ENCODE measurements around the gene LRRC4C. TPM values are rescaled to one million over a fixed set of nuclear protein-coding genes. Genes with fewer than 3 reads are reported as not detected.

Gene LRRC4C
- total RNA-seq, 2 experiments from 2014 or later: not detected

DNA sequence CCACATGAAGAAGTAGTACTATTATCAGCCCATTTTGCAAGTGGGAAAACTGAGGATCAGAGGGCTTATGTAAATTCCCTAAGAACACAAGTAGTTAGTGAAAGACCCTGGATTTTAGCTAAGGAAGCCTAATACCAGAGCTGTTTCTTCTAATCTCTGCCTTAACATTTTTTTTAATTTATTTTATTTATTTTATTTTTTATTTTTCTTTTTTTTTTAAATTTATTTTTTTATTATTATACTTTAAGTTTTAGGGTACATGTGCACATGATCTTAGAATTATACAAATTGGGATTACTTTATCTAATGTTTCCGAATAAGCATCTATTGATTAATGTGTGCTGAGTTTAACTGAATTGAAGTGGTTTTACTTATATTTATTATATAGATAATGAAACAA lies 1015.3 kb downstream of the LRRC4C start:
- H3K4me1 Mint-ChIP-seq: no peaks in the 10 kb centered on the region
- H3K27me3 Mint-ChIP-seq: no peaks in the 10 kb centered on the region
- no peak overlapping the region for H3K4me3 Mint-ChIP-seq
- no peak overlapping the region for H3K27ac Mint-ChIP-seq
- ATAC-seq (no peak), DNase-seq (no peak)
- H3K36me3 Mint-ChIP-seq: no peaks in the 10 kb centered on the region
- peaks cover 6% of the 10 kb centered on the region for H3K9me3 Mint-ChIP-seq (ENCODE audit: low read depth)
- CTCF ChIA-PET: no interaction called here

GRCh38 chr11:40435344-40435743 lies 1024.1 kb downstream of the LRRC4C start:
- no peaks in the 10 kb centered on the region for H3K36me3 Mint-ChIP-seq
- H3K27me3 Mint-ChIP-seq: no peaks in the 10 kb centered on the region
- DNase-seq (no peak), ATAC-seq (no peak)
- no peak overlapping the region for H3K4me3 Mint-ChIP-seq
- no peaks in the 10 kb centered on the region for H3K4me1 Mint-ChIP-seq
- H3K9me3 Mint-ChIP-seq (ENCODE audit: low read depth): no peaks in the 10 kb centered on the region
- H3K27ac Mint-ChIP-seq: no peak overlapping the region
- CTCF ChIA-PET: no interaction called here

DNA sequence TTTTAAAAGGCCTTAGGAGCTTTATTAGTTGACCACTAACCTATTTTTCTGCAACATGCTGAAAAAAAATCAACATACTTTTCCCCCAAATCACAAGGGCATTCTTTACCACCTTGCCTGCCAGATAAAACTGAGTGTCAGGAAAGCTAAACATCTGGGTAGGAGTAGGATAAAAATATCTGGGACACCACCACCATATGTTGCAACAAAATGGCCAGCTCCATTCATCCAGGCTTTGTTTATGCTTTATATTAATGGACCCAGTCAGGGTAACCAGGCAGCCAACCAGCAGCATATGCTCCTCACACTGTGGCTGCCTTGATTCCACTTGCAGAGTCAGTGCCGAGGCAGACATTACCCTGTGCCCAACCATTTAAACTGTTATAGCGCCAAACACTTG lies 1024.5 kb downstream of the LRRC4C start:
- DNase-seq: no peak
- H3K4me3 Mint-ChIP-seq: no peak overlapping the region
- H3K36me3 Mint-ChIP-seq: no peaks in the 10 kb centered on the region
- no peaks in the 10 kb centered on the region for H3K4me1 Mint-ChIP-seq
- no peaks in the 10 kb centered on the region for H3K9me3 Mint-ChIP-seq (ENCODE audit: low read depth)
- no peaks in the 10 kb centered on the region for H3K27me3 Mint-ChIP-seq
- no peak overlapping the region for H3K27ac Mint-ChIP-seq
- CTCF ChIA-PET: no interaction called here
- no peak for ATAC-seq

DNA sequence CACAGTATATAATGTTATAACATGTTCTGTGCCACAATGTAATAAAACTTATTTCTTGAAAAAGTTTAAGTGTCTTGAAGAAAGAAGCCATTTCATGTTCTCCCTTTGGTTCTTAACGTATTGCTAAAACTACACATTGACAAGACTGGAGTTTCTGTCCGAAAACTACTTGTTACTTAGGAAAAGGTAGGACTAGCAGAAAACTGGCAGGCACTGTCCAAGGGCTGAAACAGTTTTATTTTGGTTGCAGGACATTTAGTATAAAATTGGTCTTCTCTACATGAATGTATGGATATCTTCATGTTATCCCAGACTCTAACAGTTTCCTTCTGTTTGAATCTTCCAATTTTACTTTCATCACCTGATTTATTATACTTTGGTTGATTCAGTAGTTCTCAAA lies 1027.1 kb downstream of the LRRC4C start:
- DNase-seq: no peak
- H3K36me3 Mint-ChIP-seq: no peaks in the 10 kb centered on the region
- H3K4me3 Mint-ChIP-seq: no peak overlapping the region
- no peak for ATAC-seq
- no peaks in the 10 kb centered on the region for H3K27me3 Mint-ChIP-seq
- no peaks in the 10 kb centered on the region for H3K4me1 Mint-ChIP-seq
- CTCF ChIA-PET: no interaction called here
- H3K9me3 Mint-ChIP-seq (ENCODE audit: low read depth): no peaks in the 10 kb centered on the region
- no peak overlapping the region for H3K27ac Mint-ChIP-seq

DNA sequence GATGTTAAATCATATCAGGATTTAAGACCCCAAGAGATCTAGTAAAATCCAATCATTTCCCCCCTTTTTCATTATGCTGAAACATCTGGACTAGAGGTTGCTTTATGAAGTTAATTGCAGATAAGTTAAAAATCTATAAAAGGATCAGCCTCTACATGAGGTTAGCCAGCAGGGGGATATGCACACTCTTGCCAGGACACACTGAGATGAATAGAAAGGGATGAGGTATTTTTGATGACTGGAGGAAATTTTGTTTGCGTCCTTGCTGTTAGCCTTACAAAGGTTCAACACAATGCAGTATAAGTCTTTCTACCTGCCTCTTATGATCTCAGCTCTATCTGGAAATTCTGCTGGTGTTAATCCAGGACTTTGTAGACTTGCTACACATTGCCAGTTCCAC lies 1034.3 kb downstream of the LRRC4C start:
- peaks cover 9% of the 10 kb centered on the region for H3K9me3 Mint-ChIP-seq (ENCODE audit: low read depth)
- H3K36me3 Mint-ChIP-seq: no peaks in the 10 kb centered on the region
- CTCF ChIA-PET: no interaction called here
- H3K27ac Mint-ChIP-seq: no peak overlapping the region
- H3K4me3 Mint-ChIP-seq: no peak overlapping the region
- DNase-seq (no peak), ATAC-seq (no peak)
- H3K4me1 Mint-ChIP-seq: no peaks in the 10 kb centered on the region
- no peaks in the 10 kb centered on the region for H3K27me3 Mint-ChIP-seq

DNA sequence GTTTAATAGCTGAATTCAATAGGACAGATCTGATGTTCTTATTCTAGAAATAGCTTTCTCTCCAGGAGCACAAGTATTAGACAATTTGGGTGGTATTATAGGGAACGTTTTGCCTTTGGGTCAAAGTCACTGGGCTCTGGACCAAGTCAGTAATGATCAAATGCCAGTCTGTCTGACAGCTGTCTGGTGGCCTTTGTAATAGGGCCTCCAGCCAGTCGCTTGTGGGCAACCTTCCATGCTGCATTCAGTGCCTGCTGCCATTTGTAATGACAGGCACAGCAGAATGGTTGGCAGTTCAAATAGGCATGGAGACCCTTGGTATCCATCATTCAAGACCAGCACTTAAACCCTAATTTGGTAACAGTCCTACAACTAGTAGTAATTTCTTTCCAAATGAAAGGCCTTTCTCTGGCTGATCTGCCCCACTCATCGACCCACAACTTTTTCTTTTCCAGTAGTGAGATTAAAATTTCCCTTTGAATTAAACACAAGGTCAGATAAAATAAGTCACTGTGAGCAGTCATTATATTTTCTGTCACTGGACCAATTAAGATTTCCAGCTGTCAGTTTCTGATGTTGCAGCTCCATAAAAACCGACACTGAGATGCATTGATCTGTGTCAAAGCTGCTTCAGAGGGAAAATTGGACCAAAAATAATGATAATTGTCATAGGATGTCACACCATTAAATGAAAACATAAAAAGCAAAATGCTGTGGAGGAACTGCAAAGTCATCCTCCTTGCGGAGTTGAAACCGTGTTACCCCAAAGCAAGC lies 1038.1 kb downstream of the LRRC4C start:
- no peak overlapping the region for H3K27ac Mint-ChIP-seq
- H3K4me1 Mint-ChIP-seq: no peaks in the 10 kb centered on the region
- no peaks in the 10 kb centered on the region for H3K27me3 Mint-ChIP-seq
- ATAC-seq (no peak), DNase-seq (no peak)
- peaks cover 18% of the 10 kb centered on the region for H3K9me3 Mint-ChIP-seq (ENCODE audit: low read depth)
- no peaks in the 10 kb centered on the region for H3K36me3 Mint-ChIP-seq
- H3K4me3 Mint-ChIP-seq: no peak overlapping the region
- CTCF ChIA-PET: no interaction called here

DNA sequence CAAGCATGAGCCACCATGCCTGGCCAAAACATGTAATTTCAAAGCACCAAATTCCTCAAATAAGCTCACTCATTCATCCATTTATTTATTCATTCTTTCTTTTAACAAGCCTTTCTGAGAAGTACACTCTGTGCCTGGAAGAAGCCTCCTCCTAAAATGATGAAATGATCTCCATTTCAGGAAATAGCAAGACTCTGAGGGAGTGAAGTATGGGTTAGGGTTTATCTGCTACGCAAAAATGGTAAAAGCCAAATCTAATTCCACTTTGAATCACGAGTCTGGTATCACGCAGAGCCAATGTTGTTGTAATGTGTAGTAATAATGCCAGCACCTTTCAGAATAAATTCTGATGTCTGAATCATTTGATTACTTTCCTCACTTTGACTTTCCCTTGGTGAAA lies 1041.8 kb downstream of the LRRC4C start:
- ATAC-seq (no peak), DNase-seq (no peak)
- no peak overlapping the region for H3K4me3 Mint-ChIP-seq
- H3K27ac Mint-ChIP-seq: no peak overlapping the region
- H3K27me3 Mint-ChIP-seq: no peaks in the 10 kb centered on the region
- CTCF ChIA-PET: no interaction called here
- no peaks in the 10 kb centered on the region for H3K36me3 Mint-ChIP-seq
- peaks cover 16% of the 10 kb centered on the region for H3K9me3 Mint-ChIP-seq (ENCODE audit: low read depth)
- no peaks in the 10 kb centered on the region for H3K4me1 Mint-ChIP-seq

GRCh38 chr11:40407355-40407754 lies 1052.1 kb downstream of the LRRC4C start:
- Mint-ChIP-seq H3K36me3 (no peaks in the 10 kb centered on the region), H3K27ac (no peak overlapping the region), H3K4me3 (no peak overlapping the region), H3K4me1 (no peaks in the 10 kb centered on the region), H3K27me3 (no peaks in the 10 kb centered on the region), H3K9me3 (ENCODE audit: low read depth) (no peaks in the 10 kb centered on the region)
- ATAC-seq: no peak
- no peak for DNase-seq
- CTCF ChIA-PET: no interaction called here

DNA sequence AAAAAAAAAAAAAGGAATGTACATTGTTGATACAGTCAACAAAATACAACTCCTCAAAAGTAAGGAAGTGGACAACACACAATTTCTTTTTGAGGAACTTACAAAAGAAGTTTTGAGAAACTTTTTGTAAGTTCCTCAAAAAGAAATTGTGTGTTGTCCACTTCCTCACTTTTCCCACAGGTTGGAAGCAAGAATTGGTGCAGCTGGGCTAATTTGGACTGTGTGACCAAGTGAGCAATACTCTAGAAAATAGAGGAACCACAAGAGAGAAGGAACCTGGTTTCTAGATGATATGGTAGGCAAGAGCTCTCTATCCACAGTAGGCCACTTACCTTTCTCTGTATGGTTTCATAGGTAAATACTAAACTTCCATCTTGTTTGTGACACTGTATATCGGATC lies 1053.8 kb downstream of the LRRC4C start:
- no peak for DNase-seq
- Mint-ChIP-seq H3K4me3 (no peak overlapping the region), H3K36me3 (no peaks in the 10 kb centered on the region), H3K27me3 (no peaks in the 10 kb centered on the region), H3K27ac (no peak overlapping the region), H3K4me1 (no peaks in the 10 kb centered on the region), H3K9me3 (ENCODE audit: low read depth) (no peaks in the 10 kb centered on the region)
- no peak for ATAC-seq
- CTCF ChIA-PET: no interaction called here

- Mint-ChIP-seq H3K9me3 (ENCODE audit: low read depth) (peaks cover 2% of the 10 kb centered on the region), H3K36me3 (no peaks in the 10 kb centered on the region)
- CTCF ChIA-PET: no interaction called here
These were observed 1056.1 kb downstream of the LRRC4C start for GRCh38 chr11:40403321-40403720.

DNA sequence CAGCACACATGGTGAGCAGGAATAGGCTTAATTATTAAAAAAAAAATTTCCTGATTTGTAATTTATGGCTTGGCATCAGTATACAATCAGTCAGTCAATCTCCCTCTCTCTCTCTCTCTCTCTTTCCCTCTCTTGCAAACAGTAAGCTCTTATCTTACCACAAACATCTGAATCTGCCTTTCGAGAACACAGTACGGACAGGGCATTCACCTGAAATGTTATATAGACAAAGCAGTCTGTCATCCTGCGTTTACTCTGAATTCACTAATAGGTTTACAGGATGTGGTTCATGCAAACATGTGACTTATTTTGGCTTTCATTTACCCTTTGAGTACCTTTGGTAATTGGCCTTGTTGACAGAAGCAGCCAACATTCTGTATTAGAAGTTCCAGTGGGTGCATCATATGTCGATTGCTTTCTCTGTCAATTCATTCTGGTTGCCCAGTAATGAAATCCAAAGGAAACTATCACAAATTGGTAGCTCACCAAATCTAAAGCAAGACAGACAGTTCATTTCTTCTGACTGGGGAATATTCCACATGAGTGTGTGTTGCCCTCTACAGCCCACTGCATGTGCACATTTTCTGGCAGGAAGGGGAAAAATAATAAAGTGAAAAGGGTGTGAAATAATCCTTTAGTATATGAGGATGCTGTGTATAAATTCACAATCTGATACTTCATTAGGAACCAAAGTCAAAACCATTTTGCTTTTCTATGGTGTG lies 1058.2 kb downstream of the LRRC4C start:
- Mint-ChIP-seq H3K36me3 (no peaks in the 10 kb centered on the region), H3K9me3 (ENCODE audit: low read depth) (peaks cover 2% of the 10 kb centered on the region), H3K27ac (no peak overlapping the region), H3K27me3 (no peaks in the 10 kb centered on the region), H3K4me3 (no peak overlapping the region), H3K4me1 (no peaks in the 10 kb centered on the region)
- CTCF ChIA-PET: no interaction called here
- no peak for DNase-seq
- ATAC-seq: no peak

More at GRCh38 chr11:40403321-40403720, 1056.1 kb downstream of the LRRC4C start:
- no peak overlapping the region for H3K4me3 Mint-ChIP-seq
- H3K27me3 Mint-ChIP-seq: no peaks in the 10 kb centered on the region
- no peak for DNase-seq
- H3K27ac Mint-ChIP-seq: no peak overlapping the region
- no peak for ATAC-seq
- H3K4me1 Mint-ChIP-seq: no peaks in the 10 kb centered on the region

DNA sequence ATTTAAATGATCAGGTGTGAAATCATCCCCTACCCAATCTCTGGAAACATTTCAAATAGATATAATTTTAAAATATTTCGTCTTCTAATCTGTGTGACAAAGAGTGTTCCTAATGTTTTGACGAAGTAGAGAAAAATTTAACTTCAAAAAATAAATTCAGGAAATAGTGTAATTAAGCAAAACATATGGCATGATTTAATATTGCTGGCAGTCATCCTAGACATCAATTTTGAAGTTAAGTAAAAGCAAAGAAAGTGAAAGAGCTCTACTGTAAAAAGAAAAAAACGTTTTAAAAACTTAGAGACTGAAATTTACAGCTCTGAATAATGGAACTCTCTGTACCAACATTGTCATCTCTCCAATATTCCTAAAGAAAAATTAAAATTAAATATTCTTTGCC lies 1062.3 kb downstream of the LRRC4C start:
- CTCF ChIA-PET: no interaction called here
- ATAC-seq (no peak), DNase-seq (no peak)
- Mint-ChIP-seq H3K27ac (no peak overlapping the region), H3K9me3 (ENCODE audit: low read depth) (peaks cover 5% of the 10 kb centered on the region), H3K36me3 (no peaks in the 10 kb centered on the region), H3K4me3 (no peak overlapping the region), H3K27me3 (no peaks in the 10 kb centered on the region), H3K4me1 (no peaks in the 10 kb centered on the region)

- H3K36me3 Mint-ChIP-seq: no peaks in the 10 kb centered on the region
- CTCF ChIA-PET: no interaction called here
- H3K4me1 Mint-ChIP-seq: no peaks in the 10 kb centered on the region
- no peak overlapping the region for H3K27ac Mint-ChIP-seq
- ATAC-seq: no peak
- H3K4me3 Mint-ChIP-seq: no peak overlapping the region
- H3K9me3 Mint-ChIP-seq (ENCODE audit: low read depth): peaks cover 7% of the 10 kb centered on the region
- no peaks in the 10 kb centered on the region for H3K27me3 Mint-ChIP-seq
- DNase-seq: no peak
These were observed 1065.9 kb downstream of the LRRC4C start for GRCh38 chr11:40393511-40393910.

- peaks cover 9% of the 10 kb centered on the region for H3K9me3 Mint-ChIP-seq (ENCODE audit: low read depth)
- CTCF ChIA-PET: no interaction called here
- H3K4me3 Mint-ChIP-seq: no peak overlapping the region
- H3K27ac Mint-ChIP-seq: no peak overlapping the region
- H3K36me3 Mint-ChIP-seq: no peaks in the 10 kb centered on the region
- no peaks in the 10 kb centered on the region for H3K27me3 Mint-ChIP-seq
- H3K4me1 Mint-ChIP-seq: no peaks in the 10 kb centered on the region
- no peak for ATAC-seq
- DNase-seq: no peak
These were observed 1067.8 kb downstream of the LRRC4C start for GRCh38 chr11:40391679-40392078.
